GM18909 (cell line): ENCODE data around the gene DLGAP4.
"Not testable (repeated sequence)": the region's sequence is repeated elsewhere in the genome, so short reads cannot be mapped to it uniquely, and the experiment has no call there.

Experiments used
- ATAC-seq: cut with Tn5 transposase; IDR thresholded peaks from one replicate; pipeline ENCODE4 v1.9.1; 2021; ENCODE audit warnings: mild to moderate bottlenecking; ENCODE audit not compliant: unreplicated experiment, poor library complexity

The DLGAP4 gene

GRCh38 chr20:36544134-36545018 lies 238.2 kb downstream of the DLGAP4 start:
- ATAC-seq, result no peak

GRCh38 chr20:36546111-36546736 lies 240.1 kb downstream of the DLGAP4 start:
- no peak for ATAC-seq

GRCh38 chr20:36547186-36548005 lies 241.3 kb downstream of the DLGAP4 start:
- no peak for ATAC-seq

GRCh38 chr20:36548006-36548315 lies 241.8 kb downstream of the DLGAP4 start:
- no peak for ATAC-seq

- no peak for ATAC-seq
Observed at GRCh38 chr20:36548704-36549627, 242.8 kb downstream of the DLGAP4 start.

- ATAC-seq, result no peak
Observed at GRCh38 chr20:36549628-36549941, 243.4 kb downstream of the DLGAP4 start.

GRCh38 chr20:36549942-36550789 lies 244.0 kb downstream of the DLGAP4 start:
- ATAC-seq, result no peak

- ATAC-seq, result no peak
Observed at GRCh38 chr20:36550790-36551299, 244.7 kb downstream of the DLGAP4 start.

- no peak for ATAC-seq
Observed at GRCh38 chr20:36555248-36555647, 249.1 kb downstream of the DLGAP4 start.

GRCh38 chr20:36562724-36563123 lies 256.6 kb downstream of the DLGAP4 start:
- ATAC-seq, result no peak

GRCh38 chr20:36563374-36563773 lies 257.2 kb downstream of the DLGAP4 start:
- no peak for ATAC-seq

GRCh38 chr20:36564078-36564725 lies 258.1 kb downstream of the DLGAP4 start:
- ATAC-seq, result not testable (repeated sequence)

- not testable (repeated sequence) for ATAC-seq
Observed at GRCh38 chr20:36564726-36565121, 258.6 kb downstream of the DLGAP4 start.

GRCh38 chr20:36565520-36565919 lies 259.4 kb downstream of the DLGAP4 start:
- ATAC-seq, result no peak

GRCh38 chr20:36569847-36570429 lies 263.8 kb downstream of the DLGAP4 start:
- ATAC-seq, result no peak

GRCh38 chr20:36571564-36572504 lies 265.7 kb downstream of the DLGAP4 start:
- ATAC-seq, result no peak

GRCh38 chr20:36572701-36573102 lies 266.6 kb downstream of the DLGAP4 start:
- ATAC-seq, result peak; percentile 13
